ENCODE results near the gene ATP6V0A1. TPM values are rescaled to one million over a fixed set of nuclear protein-coding genes. Genes with fewer than 3 reads are reported as not detected.

Gene ATP6V0A1
- total and polyA plus RNA-seq, 2 of the 4 experiments (the other 2 are of a cell fraction), result 18.8 to 34.0 TPM

DNA sequence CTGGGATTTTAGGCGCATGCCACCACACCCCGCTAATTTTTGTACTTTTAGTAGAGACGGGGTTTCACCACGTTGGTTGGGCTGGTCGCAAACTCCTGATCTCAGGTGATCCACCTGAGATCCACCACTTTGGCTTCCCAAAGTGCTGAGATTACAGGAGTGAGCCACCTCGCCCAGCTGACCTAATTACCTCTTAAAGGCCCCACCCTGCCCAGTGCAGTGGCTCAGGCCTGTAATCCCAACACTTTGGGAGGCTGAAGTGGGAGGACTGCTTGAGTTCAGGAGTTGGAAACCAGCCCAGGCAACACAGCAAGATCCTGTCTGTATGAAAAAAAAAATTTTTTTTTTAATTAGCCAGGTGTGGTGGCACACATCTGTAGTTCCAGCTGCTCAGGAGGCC lies 100.4 kb downstream of the ATP6V0A1 start:
- H3K9me1 ChIP-seq (ENCODE audit: insufficient read depth, low read length), result peaks cover 10% of the 10 kb centered on the region
- H3K27ac ChIP-seq (ENCODE audit: insufficient read depth, low read length), result no peak overlapping the region
- H2BK20ac ChIP-seq (ENCODE audit: low read depth, low read length), result no peak overlapping the region
- ChIA-PET POLR2A (ENCODE audit: unreplicated experiment) (no interaction called here), CTCF (no interaction called here)
- peaks cover 28 to 42% of the 10 kb centered on the region in 2 experiments for H3K79me1 ChIP-seq (ENCODE audit: low read depth in 1 of 2, low read length in 2 of 2)
- no TSS peak for BruUV-seq (replicated peaks)
- no peak overlapping the region for H4K91ac ChIP-seq (ENCODE audit: insufficient read depth, low read depth, low read length)
- H3K56ac ChIP-seq (ENCODE audit: extremely low read depth, insufficient read depth, low read length), result no peak overlapping the region
- no peak overlapping the region for H3K4ac ChIP-seq (ENCODE audit: low read depth, low read length)
- no peak overlapping the region for H2AK9ac ChIP-seq (replicated peaks; ENCODE audit: low read depth, low read length, poor library complexity)
- H2AFZ ChIP-seq (replicated peaks; ENCODE audit: low read length, poor library complexity), result no peak overlapping the region
- intact Hi-C loops (cut with micrococcal nuclease), result no loop called here
- no peak overlapping the region for H3K14ac ChIP-seq (replicated peaks; ENCODE audit: low read depth, low read length)
- no CpG with 5 or more reads among the region's 6 CpGs for WGBS, 2 experiments (ENCODE audit: extremely low coverage in 2 of 2, insufficient read length in 1 of 2)
- H3K36me3 ChIP-seq (ENCODE audit: control insufficient read depth, insufficient read depth, low read length), result peaks cover 3% of the 10 kb centered on the region; the same call in 1 of the 2 replicates
- H3K27me3 ChIP-seq (ENCODE audit: control insufficient read depth, insufficient read depth, low read length), result no peaks in the 10 kb centered on the region
- H4K5ac ChIP-seq (ENCODE audit: low read depth, low read length), result no peak overlapping the region
- in situ Hi-C loops (cut with MboI; ENCODE audit: low sequenced_read_pairs), result no loop called here
- no peak overlapping the region for H3K9ac ChIP-seq (ENCODE audit: low read depth, low read length)
- dilution Hi-C loops (cut with HindIII; ENCODE audit: low sequenced_read_pairs, unreplicated experiment), result no loop called here
- H4K8ac ChIP-seq (ENCODE audit: low read depth in 2 of 2, low read length in 2 of 2), result no peak overlapping the region
- H3K23ac ChIP-seq (ENCODE audit: low read depth, low read length), result no peak overlapping the region
- H2BK15ac ChIP-seq (ENCODE audit: low read depth, low read length), result no peak overlapping the region
- no peak overlapping the region for H3K4me3 ChIP-seq (ENCODE audit: insufficient read depth, low read depth, low read length)
- H3K4me2 ChIP-seq (ENCODE audit: low read depth, low read length), result no peak overlapping the region
- TF ChIP-seq SMC3 (IDR thresholded peaks at IDR 0.05; ENCODE audit: low read depth, low read length) (no peak), FOS (IDR thresholded peaks at IDR 0.05; ENCODE audit: low read depth, low read length) (no peak), NFE2L2 (IDR thresholded peaks at IDR 0.05; ENCODE audit: low read depth, low read length) (no peak), RFX5 (IDR thresholded peaks at IDR 0.05; ENCODE audit: low read depth, low read length) (no peak), RCOR1 (IDR thresholded peaks at IDR 0.05; ENCODE audit: insufficient replicate concordance, low read length) (no peak), CEBPB (IDR thresholded peaks at IDR 0.05; ENCODE audit: low read depth, low read length) (no peak), MAZ (IDR thresholded peaks at IDR 0.05; ENCODE audit: borderline replicate concordance, low read depth, low read length) (no peak), BHLHE40 (IDR thresholded peaks at IDR 0.05; ENCODE audit: low read depth, low read length) (no peak), RAD21 (IDR thresholded peaks at IDR 0.05; ENCODE audit: low read length) (no peak), MXI1 (IDR thresholded peaks at IDR 0.05; ENCODE audit: borderline replicate concordance, low read depth, low read length) (no peak), CHD1 (IDR thresholded peaks at IDR 0.05; ENCODE audit: low read depth, low read length) (no peak)
- TF ChIP-seq, protein P1, sequence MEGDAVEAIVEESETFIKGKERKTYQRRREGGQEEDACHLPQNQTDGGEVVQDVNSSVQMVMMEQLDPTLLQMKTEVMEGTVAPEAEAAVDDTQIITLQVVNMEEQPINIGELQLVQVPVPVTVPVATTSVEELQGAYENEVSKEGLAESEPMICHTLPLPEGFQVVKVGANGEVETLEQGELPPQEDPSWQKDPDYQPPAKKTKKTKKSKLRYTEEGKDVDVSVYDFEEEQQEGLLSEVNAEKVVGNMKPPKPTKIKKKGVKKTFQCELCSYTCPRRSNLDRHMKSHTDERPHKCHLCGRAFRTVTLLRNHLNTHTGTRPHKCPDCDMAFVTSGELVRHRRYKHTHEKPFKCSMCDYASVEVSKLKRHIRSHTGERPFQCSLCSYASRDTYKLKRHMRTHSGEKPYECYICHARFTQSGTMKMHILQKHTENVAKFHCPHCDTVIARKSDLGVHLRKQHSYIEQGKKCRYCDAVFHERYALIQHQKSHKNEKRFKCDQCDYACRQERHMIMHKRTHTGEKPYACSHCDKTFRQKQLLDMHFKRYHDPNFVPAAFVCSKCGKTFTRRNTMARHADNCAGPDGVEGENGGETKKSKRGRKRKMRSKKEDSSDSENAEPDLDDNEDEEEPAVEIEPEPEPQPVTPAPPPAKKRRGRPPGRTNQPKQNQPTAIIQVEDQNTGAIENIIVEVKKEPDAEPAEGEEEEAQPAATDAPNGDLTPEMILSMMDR (conservative IDR thresholded peaks at IDR 0.05; ENCODE audit: low read depth, low read length), result no peak
- TF ChIP-seq, protein P2, sequence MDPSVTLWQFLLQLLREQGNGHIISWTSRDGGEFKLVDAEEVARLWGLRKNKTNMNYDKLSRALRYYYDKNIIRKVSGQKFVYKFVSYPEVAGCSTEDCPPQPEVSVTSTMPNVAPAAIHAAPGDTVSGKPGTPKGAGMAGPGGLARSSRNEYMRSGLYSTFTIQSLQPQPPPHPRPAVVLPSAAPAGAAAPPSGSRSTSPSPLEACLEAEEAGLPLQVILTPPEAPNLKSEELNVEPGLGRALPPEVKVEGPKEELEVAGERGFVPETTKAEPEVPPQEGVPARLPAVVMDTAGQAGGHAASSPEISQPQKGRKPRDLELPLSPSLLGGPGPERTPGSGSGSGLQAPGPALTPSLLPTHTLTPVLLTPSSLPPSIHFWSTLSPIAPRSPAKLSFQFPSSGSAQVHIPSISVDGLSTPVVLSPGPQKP (IDR thresholded peaks at IDR 0.05; ENCODE audit: borderline replicate concordance, low read depth, low read length), result no peak
- ATAC-seq (ENCODE audit: low read depth) (no peak), DNase-seq (no peak)
- no peaks in the 10 kb centered on the region for H4K20me1 ChIP-seq (ENCODE audit: insufficient read depth, low read length)
- H3K4me1 ChIP-seq (ENCODE audit: control insufficient read depth, insufficient read depth, low read length), result peaks cover 15% of the 10 kb centered on the region
- H2BK120ac ChIP-seq (ENCODE audit: low read depth, low read length), result no peak overlapping the region
- no peaks in the 10 kb centered on the region for H3K9me3 ChIP-seq (ENCODE audit: control insufficient read depth, insufficient read depth, low read length)
- H2AK5ac ChIP-seq (ENCODE audit: low read depth, low read length), result no peak overlapping the region
- no peak overlapping the region for H3K18ac ChIP-seq (ENCODE audit: low read depth, low read length)
- no peak overlapping the region for H2BK5ac ChIP-seq (ENCODE audit: low read depth, low read length, poor library complexity, severe bottlenecking)

Data from IMR-90 (cell line).